HepG2 (cell line): ENCODE measurements around the gene SHISA5. TPM values are rescaled to one million over a fixed set of nuclear protein-coding genes. Genes with fewer than 3 reads are reported as not detected.

Experiments used
- CEBPB ChIP-seq: IDR thresholded peaks from 2 replicates; pipeline ENCODE4 v1.6.1; 2011; ENCODE audit warnings: low read depth, low read length, improper control_type of control experiment, borderline replicate concordance
- ELF4 ChIP-seq: sonication (generic); formaldehyde crosslinking; IDR thresholded peaks from 2 replicates; pipeline ENCODE4 v1.5.0; 2020; ENCODE audit warnings: missing genetic modification reagents, mild to moderate bottlenecking, moderate library complexity, borderline replicate concordance
- GATA4 ChIP-seq: sonication (generic); IDR thresholded peaks from 2 replicates; pipeline ENCODE4 v1.6.1; 2016; ENCODE audit warnings: antibody characterized with exemption, low read depth, borderline replicate concordance
- GZF1 ChIP-seq: sonication (generic); formaldehyde crosslinking; IDR thresholded peaks from 2 replicates; pipeline ENCODE4 v1.5.1; 2020; ENCODE audit warnings: mild to moderate bottlenecking, missing genetic modification reagents
- HCFC1 ChIP-seq: fragments of 150-350 bp; IDR thresholded peaks from 2 replicates; pipeline ENCODE4 v1.6.1; 2014; ENCODE audit warnings: low read depth, low read length
- HDAC2 ChIP-seq: sonication (generic); formaldehyde crosslinking; IDR thresholded peaks from 2 replicates; pipeline ENCODE4 v1.4.0; 2020; ENCODE audit warnings: missing genetic modification reagents
- JARID2 ChIP-seq: sonication (generic); formaldehyde crosslinking; IDR thresholded peaks from 2 replicates; pipeline ENCODE4 v1.8.1; 2023; ENCODE audit warnings: missing genetic modification reagents, inconsistent platforms; ENCODE audit not compliant: insufficient replicate concordance
- MBD4 ChIP-seq: IDR thresholded peaks from 2 replicates; pipeline ENCODE4 v1.6.1; 2012; ENCODE audit warnings: low read length, inconsistent platforms, borderline replicate concordance
- MED1 ChIP-seq: sonication (generic); formaldehyde crosslinking; IDR thresholded peaks from 2 replicates; pipeline ENCODE4 v1.4.0; 2020; ENCODE audit warnings: missing genetic modification reagents
- NFIB ChIP-seq: sonication (generic); formaldehyde crosslinking; IDR thresholded peaks from 2 replicates; pipeline ENCODE4 v1.9.0; 2021; ENCODE audit warnings: missing genetic modification reagents, mild to moderate bottlenecking, borderline replicate concordance
- PHF8 ChIP-seq: sonication (generic); formaldehyde crosslinking; IDR thresholded peaks from 2 replicates; pipeline ENCODE4 v1.5.0; 2020; ENCODE audit warnings: missing genetic modification reagents
- POLR2AphosphoS5 ChIP-seq: IDR thresholded peaks from 2 replicates; pipeline ENCODE4 v1.6.1; 2012; ENCODE audit warnings: low read depth, low read length
- PRMT3 ChIP-seq: sonication (generic); formaldehyde crosslinking; IDR thresholded peaks from 2 replicates; pipeline ENCODE4 v1.8.1; 2022; ENCODE audit warnings: low read depth, mild to moderate bottlenecking, moderate library complexity, missing genetic modification reagents, borderline replicate concordance
- TEAD3 ChIP-seq: optimal IDR thresholded peaks from 2 replicates; pipeline ENCODE3; 2016; ENCODE audit warnings: borderline replicate concordance
- ZEB1 ChIP-seq: IDR thresholded peaks from 2 replicates; pipeline ENCODE4 v1.6.1; 2012; ENCODE audit warnings: mild to moderate bottlenecking, low read depth, inconsistent platforms; ENCODE audit not compliant: insufficient replicate concordance
- ZMYM4 ChIP-seq: sonication (generic); formaldehyde crosslinking; IDR thresholded peaks from 2 replicates; pipeline ENCODE4 v1.8.1; 2023; ENCODE audit warnings: mild to moderate bottlenecking, missing genetic modification reagents
- ZNF235 ChIP-seq: sonication (generic); formaldehyde crosslinking; IDR thresholded peaks from 2 replicates; pipeline ENCODE4 v1.8.1; 2023; ENCODE audit warnings: mild to moderate bottlenecking, missing genetic modification reagents, borderline replicate concordance
- ZNF256 ChIP-seq: sonication (generic); formaldehyde crosslinking; conservative IDR thresholded peaks from 2 replicates; pipeline ENCODE4 v1.4.0; 2020; ENCODE audit warnings: missing genetic modification reagents
- ZNF317 ChIP-seq: sonication (generic); formaldehyde crosslinking; IDR thresholded peaks from 2 replicates; pipeline ENCODE4 v1.5.0; 2020; ENCODE audit warnings: mild to moderate bottlenecking, missing genetic modification reagents
- ZNF629 ChIP-seq: sonication (generic); formaldehyde crosslinking; conservative IDR thresholded peaks from 2 replicates; pipeline ENCODE4 v1.5.0; 2020; ENCODE audit warnings: missing genetic modification reagents
- ZNF782 ChIP-seq: sonication (generic); formaldehyde crosslinking; IDR thresholded peaks from 2 replicates; pipeline ENCODE4 v1.4.0; 2020; ENCODE audit warnings: missing genetic modification reagents, mild to moderate bottlenecking, borderline replicate concordance
- ZSCAN29 ChIP-seq: sonication (generic); formaldehyde crosslinking; conservative IDR thresholded peaks from 2 replicates; pipeline ENCODE4 v1.4.0; 2020; ENCODE audit warnings: mild to moderate bottlenecking, missing genetic modification reagents
- polyA plus RNA-seq, 8 experiments: library from polyadenylated mRNA; depleted of rRNA in 3 of 8; stranded (reverse) in 7 of 8; unstranded in 1 of 8; fragments of >200 nt; fragmentation: Illumina TruSeq in 4 of 8; extraction: Trizol in 4 of 8; gene quantifications; 2 replicates each; pipeline versions ENCODE4 v1.2.1 to v1.2.3, GENCODE V29; 2011 to 2016; ENCODE audit warnings: low read depth in 4 of 8, missing spikeins in 1 of 8, mixed read lengths in 1 of 8; ENCODE audit not compliant: insufficient read depth in 1 of 8
- total RNA-seq, 5 experiments: library from RNA; depleted of rRNA; stranded (reverse); fragments of >200 nt; fragmentation: Illumina TruSeq; extraction: Trizol; gene quantifications; 2 replicates each; pipeline ENCODE4 v1.2.3, GENCODE V29; 2016; ENCODE audit warnings: low read depth in 1 of 5
- TF ChIP-seq, protein P1 (sequence below): sonication (generic); formaldehyde crosslinking; IDR thresholded peaks from 2 replicates; pipeline ENCODE4 v1.4.0; 2020; ENCODE audit warnings: mild to moderate bottlenecking, missing genetic modification reagents
- TF ChIP-seq, protein P2 (sequence below): sonication (generic); formaldehyde crosslinking; IDR thresholded peaks from 2 replicates; pipeline ENCODE4 v1.5.0; 2020; ENCODE audit warnings: missing genetic modification reagents, mild to moderate bottlenecking, borderline replicate concordance
- TF ChIP-seq, protein P3 (sequence below): sonication (generic); formaldehyde crosslinking; IDR thresholded peaks from 2 replicates; pipeline ENCODE4 v1.8.1; 2023; ENCODE audit warnings: mild to moderate bottlenecking, inconsistent platforms, moderate library complexity, missing genetic modification reagents, borderline replicate concordance
- TF ChIP-seq, protein P4 (sequence below): sonication (generic); formaldehyde crosslinking; IDR thresholded peaks from 2 replicates; pipeline ENCODE4 v1.5.0; 2020; ENCODE audit warnings: mild to moderate bottlenecking, low read depth, missing genetic modification reagents, borderline replicate concordance

Gene SHISA5
- total and polyA plus RNA-seq, 2 of the 13 experiments (the other 11 are each of a cell fraction or from before 2014, with no cell fraction given) = 75.8 to 91.4 TPM

DNA sequence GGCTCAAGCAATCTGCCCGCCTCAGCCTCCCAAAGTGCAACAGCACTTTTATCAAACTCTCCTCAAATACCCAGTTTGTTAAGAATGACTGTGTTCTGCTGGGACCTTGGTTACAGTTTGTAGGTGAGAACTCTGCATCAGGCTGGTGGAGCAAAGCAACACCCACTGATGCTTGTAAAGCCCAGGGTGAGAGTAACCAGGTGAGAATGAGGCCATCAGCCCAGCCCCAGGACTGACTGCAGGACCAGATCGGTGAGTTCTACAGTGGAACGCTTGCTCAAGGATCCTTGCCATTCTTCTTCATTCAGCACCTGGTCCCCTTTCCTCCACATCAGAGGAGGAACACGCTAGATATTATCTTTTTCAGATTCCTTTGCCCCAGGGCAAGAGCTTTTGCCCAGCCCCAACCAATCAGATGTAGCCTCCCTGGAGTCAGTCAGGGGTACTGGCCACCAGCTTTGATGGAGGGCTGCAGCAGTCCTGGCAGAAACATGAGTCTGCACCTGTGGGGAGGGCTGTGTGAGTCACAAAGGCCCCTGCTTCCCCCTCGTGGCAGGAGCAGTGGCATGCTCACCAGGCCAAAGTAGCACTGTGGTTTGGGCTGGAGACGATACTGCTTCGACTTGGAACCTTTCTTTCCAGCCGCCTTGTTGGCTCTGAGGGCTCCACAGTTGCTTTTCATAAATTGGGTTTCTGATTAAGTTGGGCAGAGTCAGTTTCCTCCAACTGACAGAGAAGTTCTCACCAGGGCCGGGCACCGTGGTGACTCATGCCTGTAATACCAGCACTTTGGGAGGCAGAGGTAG, 3.5 kb upstream of the SHISA5 start (continued):
- no peak for TF ChIP-seq GZF1 (CRISPR knock-in tag)
- no peak for TF ChIP-seq ZEB1
- TF ChIP-seq HDAC2 (CRISPR knock-in tag) = peak; percentile 39; the same call in 1 of the 2 replicates
- TF ChIP-seq TEAD3 (CRISPR knock-in tag) = peak; percentile 76
- TF ChIP-seq POLR2AphosphoS5 = no peak
- no peak for TF ChIP-seq MED1 (CRISPR knock-in tag)
- TF ChIP-seq, protein P1, sequence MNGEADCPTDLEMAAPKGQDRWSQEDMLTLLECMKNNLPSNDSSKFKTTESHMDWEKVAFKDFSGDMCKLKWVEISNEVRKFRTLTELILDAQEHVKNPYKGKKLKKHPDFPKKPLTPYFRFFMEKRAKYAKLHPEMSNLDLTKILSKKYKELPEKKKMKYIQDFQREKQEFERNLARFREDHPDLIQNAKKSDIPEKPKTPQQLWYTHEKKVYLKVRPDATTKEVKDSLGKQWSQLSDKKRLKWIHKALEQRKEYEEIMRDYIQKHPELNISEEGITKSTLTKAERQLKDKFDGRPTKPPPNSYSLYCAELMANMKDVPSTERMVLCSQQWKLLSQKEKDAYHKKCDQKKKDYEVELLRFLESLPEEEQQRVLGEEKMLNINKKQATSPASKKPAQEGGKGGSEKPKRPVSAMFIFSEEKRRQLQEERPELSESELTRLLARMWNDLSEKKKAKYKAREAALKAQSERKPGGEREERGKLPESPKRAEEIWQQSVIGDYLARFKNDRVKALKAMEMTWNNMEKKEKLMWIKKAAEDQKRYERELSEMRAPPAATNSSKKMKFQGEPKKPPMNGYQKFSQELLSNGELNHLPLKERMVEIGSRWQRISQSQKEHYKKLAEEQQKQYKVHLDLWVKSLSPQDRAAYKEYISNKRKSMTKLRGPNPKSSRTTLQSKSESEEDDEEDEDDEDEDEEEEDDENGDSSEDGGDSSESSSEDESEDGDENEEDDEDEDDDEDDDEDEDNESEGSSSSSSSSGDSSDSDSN = peak; percentile 44; the same call in 1 of the 2 replicates
- no peak for TF ChIP-seq ZNF317
- TF ChIP-seq ZMYM4 = no peak
- no peak for TF ChIP-seq ZNF782
- no peak for TF ChIP-seq PRMT3 (CRISPR knock-in tag)
- TF ChIP-seq NFIB (CRISPR knock-in tag) = no peak
- no peak for TF ChIP-seq JARID2 (CRISPR knock-in tag)
- TF ChIP-seq CEBPB = no peak
- TF ChIP-seq, protein P2, sequence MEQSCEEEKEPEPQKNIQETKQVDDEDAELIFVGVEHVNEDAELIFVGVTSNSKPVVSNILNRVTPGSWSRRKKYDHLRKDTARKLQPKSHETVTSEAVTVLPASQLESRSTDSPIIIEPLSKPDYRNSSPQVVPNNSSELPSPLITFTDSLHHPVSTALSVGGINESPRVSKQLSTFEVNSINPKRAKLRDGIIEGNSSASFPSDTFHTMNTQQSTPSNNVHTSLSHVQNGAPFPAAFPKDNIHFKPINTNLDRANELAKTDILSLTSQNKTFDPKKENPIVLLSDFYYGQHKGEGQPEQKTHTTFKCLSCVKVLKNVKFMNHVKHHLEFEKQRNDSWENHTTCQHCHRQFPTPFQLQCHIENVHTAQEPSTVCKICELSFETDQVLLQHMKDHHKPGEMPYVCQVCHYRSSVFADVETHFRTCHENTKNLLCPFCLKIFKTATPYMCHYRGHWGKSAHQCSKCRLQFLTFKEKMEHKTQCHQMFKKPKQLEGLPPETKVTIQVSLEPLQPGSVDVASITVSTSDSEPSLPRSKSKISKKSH (CRISPR knock-in tag) = no peak
- no peak for TF ChIP-seq ZNF256 (CRISPR knock-in tag)
- no peak for TF ChIP-seq ZNF235
- TF ChIP-seq MBD4 = no peak
- no peak for TF ChIP-seq ELF4
- no peak for TF ChIP-seq ZSCAN29 (CRISPR knock-in tag)
- TF ChIP-seq, protein P3, sequence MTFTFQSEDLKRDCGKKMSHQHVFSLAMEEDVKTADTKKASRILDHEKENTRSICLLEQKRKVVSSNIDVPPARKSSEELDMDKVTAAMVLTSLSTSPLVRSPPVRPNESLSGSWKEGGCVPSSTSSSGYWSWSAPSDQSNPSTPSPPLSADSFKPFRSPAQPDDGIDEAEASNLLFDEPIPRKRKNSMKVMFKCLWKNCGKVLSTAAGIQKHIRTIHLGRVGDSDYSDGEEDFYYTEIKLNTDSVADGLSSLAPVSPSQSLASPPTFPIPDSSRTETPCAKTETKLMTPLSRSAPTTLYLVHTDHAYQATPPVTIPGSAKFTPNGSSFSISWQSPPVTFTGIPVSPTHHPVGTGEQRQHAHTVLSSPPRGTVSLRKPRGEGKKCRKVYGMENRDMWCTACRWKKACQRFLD (CRISPR knock-in tag) = no peak
- no peak for TF ChIP-seq ZNF629
- no peak for TF ChIP-seq GATA4
- TF ChIP-seq HCFC1 = no peak
- TF ChIP-seq PHF8 = 0 out of 2 replicates have a peak, but pooled peaks have one; percentile 34
- TF ChIP-seq, protein P4, sequence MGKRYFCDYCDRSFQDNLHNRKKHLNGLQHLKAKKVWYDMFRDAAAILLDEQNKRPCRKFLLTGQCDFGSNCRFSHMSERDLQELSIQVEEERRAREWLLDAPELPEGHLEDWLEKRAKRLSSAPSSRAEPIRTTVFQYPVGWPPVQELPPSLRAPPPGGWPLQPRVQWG (CRISPR knock-in tag) = no peak
